Measurements from ENCODE around the gene SRCIN1. TPM values are rescaled to one million over a fixed set of nuclear protein-coding genes. Genes with fewer than 3 reads are reported as not detected.

The SRCIN1 gene
- total and polyA plus RNA-seq, 4 donors, result 0.05 to 5.3 (median 2.7) TPM

- H3K27me3 ChIP-seq (ENCODE audit: control insufficient read depth in 4 of 4, insufficient read depth in 4 of 4, low read length in 3 of 4), result no peaks in the 10 kb centered on the region
These were observed 61.4 kb downstream of the SRCIN1 start for GRCh38 chr17:38544175-38544838.

DNA sequence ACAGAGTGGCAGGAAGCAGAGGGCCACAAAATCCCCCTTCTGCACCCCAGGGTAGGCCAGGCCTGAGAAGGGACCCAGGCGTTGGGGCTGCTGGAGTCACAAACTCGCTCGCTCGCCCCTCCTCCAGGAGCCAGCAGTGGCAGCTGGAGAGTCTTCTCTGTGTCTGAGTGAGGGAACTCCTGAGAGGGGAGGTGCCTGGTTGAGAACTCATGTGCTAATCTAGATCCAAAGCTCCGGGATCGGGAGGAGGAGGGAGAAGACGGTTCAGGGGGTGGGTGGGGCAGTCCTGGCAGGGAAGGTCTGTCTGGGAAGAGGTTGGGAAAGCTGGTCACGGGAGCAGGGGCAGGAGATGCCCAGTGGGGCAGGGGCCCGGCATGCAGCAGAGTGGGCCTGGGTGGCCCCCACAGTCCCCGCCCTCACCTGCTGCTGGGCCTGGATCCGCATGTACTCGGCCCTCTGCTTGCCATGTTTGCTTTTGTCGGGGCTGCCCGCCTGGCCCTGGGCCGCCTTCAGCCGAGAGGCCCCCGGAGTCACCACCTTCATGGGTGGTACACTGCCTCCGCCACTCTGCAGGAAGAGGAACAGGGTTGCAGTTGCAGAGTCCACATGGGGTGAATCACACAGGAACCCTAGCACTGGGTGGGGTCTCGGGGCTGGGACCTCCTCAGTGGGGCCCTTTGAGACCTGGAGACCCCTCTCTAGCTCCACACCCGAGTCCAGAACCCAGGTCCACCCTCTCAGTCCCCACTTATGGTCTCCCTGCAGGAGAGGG lies 62.2 kb downstream of the SRCIN1 start:
- no peak for DNase-seq (ENCODE audit: low spot score)
- WGBS, result 88% methylated on average over 20 of the region's 20 CpGs
- Histone ChIP-seq H3K9me3 (ENCODE audit: control insufficient read depth in 4 of 4, low read length in 3 of 4) (no peaks in the 10 kb centered on the region), H3K27me3 (ENCODE audit: control insufficient read depth in 4 of 4, insufficient read depth in 4 of 4, low read length in 3 of 4) (no peaks in the 10 kb centered on the region), H3K4me3 (ENCODE audit: low read depth in 1 of 3, low read length in 3 of 3) (no peak overlapping the region), H3K9ac (ENCODE audit: low read depth in 1 of 2, low read length in 2 of 2) (no peak overlapping the region), H3K27ac (ENCODE audit: low read depth in 1 of 2, low read length in 2 of 2) (no peak overlapping the region), H3K4me1 (ENCODE audit: control insufficient read depth in 4 of 4, insufficient read depth in 4 of 4, low read length in 3 of 4) (peaks cover 0 to 7% (median 0%) of the 10 kb centered on the region in 4 donors), H3K36me3 (ENCODE audit: control insufficient read depth in 4 of 4, insufficient read depth in 3 of 4, low read depth in 1 of 4, low read length in 3 of 4) (peaks cover 0 to 2% (median 0%) of the 10 kb centered on the region in 4 donors)
- TF ChIP-seq ZBTB33 (IDR thresholded peaks at IDR 0.05) (no peak), GABPA (IDR thresholded peaks at IDR 0.05 in 1 of 2, conservative IDR thresholded peaks at IDR 0.05 in 1 of 2) (no peak), HNF4A (conservative IDR thresholded peaks at IDR 0.05) (no peak), NR2F2 (IDR thresholded peaks at IDR 0.05) (no peak), SP1 (IDR thresholded peaks at IDR 0.05) (no peak), RXRA (IDR thresholded peaks at IDR 0.05) (no peak), EGR1 (IDR thresholded peaks at IDR 0.05; ENCODE audit: low read depth in 2 of 2) (no peak), JUND (IDR thresholded peaks at IDR 0.05) (no peak), FOXA2 (IDR thresholded peaks at IDR 0.05) (no peak), RAD21 (IDR thresholded peaks at IDR 0.05) (no peak), YY1 (IDR thresholded peaks at IDR 0.05) (no peak)
- TF ChIP-seq, protein P1, sequence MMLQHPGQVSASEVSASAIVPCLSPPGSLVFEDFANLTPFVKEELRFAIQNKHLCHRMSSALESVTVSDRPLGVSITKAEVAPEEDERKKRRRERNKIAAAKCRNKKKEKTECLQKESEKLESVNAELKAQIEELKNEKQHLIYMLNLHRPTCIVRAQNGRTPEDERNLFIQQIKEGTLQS (IDR thresholded peaks at IDR 0.05), result no peak
- TF ChIP-seq, protein P2, sequence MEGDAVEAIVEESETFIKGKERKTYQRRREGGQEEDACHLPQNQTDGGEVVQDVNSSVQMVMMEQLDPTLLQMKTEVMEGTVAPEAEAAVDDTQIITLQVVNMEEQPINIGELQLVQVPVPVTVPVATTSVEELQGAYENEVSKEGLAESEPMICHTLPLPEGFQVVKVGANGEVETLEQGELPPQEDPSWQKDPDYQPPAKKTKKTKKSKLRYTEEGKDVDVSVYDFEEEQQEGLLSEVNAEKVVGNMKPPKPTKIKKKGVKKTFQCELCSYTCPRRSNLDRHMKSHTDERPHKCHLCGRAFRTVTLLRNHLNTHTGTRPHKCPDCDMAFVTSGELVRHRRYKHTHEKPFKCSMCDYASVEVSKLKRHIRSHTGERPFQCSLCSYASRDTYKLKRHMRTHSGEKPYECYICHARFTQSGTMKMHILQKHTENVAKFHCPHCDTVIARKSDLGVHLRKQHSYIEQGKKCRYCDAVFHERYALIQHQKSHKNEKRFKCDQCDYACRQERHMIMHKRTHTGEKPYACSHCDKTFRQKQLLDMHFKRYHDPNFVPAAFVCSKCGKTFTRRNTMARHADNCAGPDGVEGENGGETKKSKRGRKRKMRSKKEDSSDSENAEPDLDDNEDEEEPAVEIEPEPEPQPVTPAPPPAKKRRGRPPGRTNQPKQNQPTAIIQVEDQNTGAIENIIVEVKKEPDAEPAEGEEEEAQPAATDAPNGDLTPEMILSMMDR (IDR thresholded peaks at IDR 0.05; ENCODE audit: low read depth, low read length, missing input control), result no peak
- TF ChIP-seq, protein P3, sequence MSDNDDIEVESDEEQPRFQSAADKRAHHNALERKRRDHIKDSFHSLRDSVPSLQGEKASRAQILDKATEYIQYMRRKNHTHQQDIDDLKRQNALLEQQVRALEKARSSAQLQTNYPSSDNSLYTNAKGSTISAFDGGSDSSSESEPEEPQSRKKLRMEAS (IDR thresholded peaks at IDR 0.05), result no peak
- TF ChIP-seq, protein P4, sequence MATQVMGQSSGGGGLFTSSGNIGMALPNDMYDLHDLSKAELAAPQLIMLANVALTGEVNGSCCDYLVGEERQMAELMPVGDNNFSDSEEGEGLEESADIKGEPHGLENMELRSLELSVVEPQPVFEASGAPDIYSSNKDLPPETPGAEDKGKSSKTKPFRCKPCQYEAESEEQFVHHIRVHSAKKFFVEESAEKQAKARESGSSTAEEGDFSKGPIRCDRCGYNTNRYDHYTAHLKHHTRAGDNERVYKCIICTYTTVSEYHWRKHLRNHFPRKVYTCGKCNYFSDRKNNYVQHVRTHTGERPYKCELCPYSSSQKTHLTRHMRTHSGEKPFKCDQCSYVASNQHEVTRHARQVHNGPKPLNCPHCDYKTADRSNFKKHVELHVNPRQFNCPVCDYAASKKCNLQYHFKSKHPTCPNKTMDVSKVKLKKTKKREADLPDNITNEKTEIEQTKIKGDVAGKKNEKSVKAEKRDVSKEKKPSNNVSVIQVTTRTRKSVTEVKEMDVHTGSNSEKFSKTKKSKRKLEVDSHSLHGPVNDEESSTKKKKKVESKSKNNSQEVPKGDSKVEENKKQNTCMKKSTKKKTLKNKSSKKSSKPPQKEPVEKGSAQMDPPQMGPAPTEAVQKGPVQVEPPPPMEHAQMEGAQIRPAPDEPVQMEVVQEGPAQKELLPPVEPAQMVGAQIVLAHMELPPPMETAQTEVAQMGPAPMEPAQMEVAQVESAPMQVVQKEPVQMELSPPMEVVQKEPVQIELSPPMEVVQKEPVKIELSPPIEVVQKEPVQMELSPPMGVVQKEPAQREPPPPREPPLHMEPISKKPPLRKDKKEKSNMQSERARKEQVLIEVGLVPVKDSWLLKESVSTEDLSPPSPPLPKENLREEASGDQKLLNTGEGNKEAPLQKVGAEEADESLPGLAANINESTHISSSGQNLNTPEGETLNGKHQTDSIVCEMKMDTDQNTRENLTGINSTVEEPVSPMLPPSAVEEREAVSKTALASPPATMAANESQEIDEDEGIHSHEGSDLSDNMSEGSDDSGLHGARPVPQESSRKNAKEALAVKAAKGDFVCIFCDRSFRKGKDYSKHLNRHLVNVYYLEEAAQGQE (IDR thresholded peaks at IDR 0.05), result no peak

More at GRCh38 chr17:38544175-38544838, 61.4 kb downstream of the SRCIN1 start:
- no peaks in the 10 kb centered on the region for H3K9me3 ChIP-seq (ENCODE audit: control insufficient read depth in 4 of 4, low read length in 3 of 4)
- no peak for TF ChIP-seq HNF4A (conservative IDR thresholded peaks at IDR 0.05)
- no peak for TF ChIP-seq SP1 (IDR thresholded peaks at IDR 0.05)
- no peak for TF ChIP-seq JUND (IDR thresholded peaks at IDR 0.05)
- TF ChIP-seq HNF4G (IDR thresholded peaks at IDR 0.05), result no peak
- TF ChIP-seq RAD21 (IDR thresholded peaks at IDR 0.05), result no peak
- TF ChIP-seq GABPA (IDR thresholded peaks at IDR 0.05 in 1 of 2, conservative IDR thresholded peaks at IDR 0.05 in 1 of 2), result no peak
- TF ChIP-seq, protein P2 (IDR thresholded peaks at IDR 0.05; ENCODE audit: low read depth, low read length, missing input control), result no peak
- no peak for TF ChIP-seq YY1 (IDR thresholded peaks at IDR 0.05)
- TF ChIP-seq FOXA1 (IDR thresholded peaks at IDR 0.05), result no peak
- TF ChIP-seq, protein P1 (IDR thresholded peaks at IDR 0.05), result no peak
- TF ChIP-seq RXRA (IDR thresholded peaks at IDR 0.05), result no peak
- TF ChIP-seq TAF1 (conservative IDR thresholded peaks at IDR 0.05), result no peak
- TF ChIP-seq EGR1 (IDR thresholded peaks at IDR 0.05; ENCODE audit: low read depth in 2 of 2), result no peak
- peaks cover 0 to under 1% (median 0%) of the 10 kb centered on the region in 4 donors for H3K4me1 ChIP-seq (ENCODE audit: control insufficient read depth in 4 of 4, insufficient read depth in 4 of 4, low read length in 3 of 4)
- H3K9ac ChIP-seq (ENCODE audit: low read depth in 1 of 2, low read length in 2 of 2), result no peak overlapping the region
- H3K27ac ChIP-seq (ENCODE audit: low read depth in 1 of 2, low read length in 2 of 2), result no peak overlapping the region
- H3K4me3 ChIP-seq (ENCODE audit: low read depth in 1 of 3, low read length in 3 of 3), result no peak overlapping the region
- H3K36me3 ChIP-seq (ENCODE audit: control insufficient read depth in 4 of 4, insufficient read depth in 3 of 4, low read depth in 1 of 4, low read length in 3 of 4), result peaks cover 0 to 2% (median 0%) of the 10 kb centered on the region in 4 donors
- 89% methylated on average over 10 of the region's 10 CpGs for WGBS
- no peak for DNase-seq (ENCODE audit: low spot score)
